GM23338 (cell line): Measurements from ENCODE around the gene MED13L. TPM values are rescaled to one million over a fixed set of nuclear protein-coding genes. Genes with fewer than 3 reads are reported as not detected.

Experiments
- CTCF ChIP-seq, 2 experiments: fragments of 200-600 bp in 1 of 2; sonication (generic) in 1 of 2; conservative IDR thresholded peaks; 2 replicates each; pipeline versions ENCODE4 v1.5.1 to v1.6.1; 2016 to 2017; ENCODE audit warnings: antibody characterized with exemption in 2 of 2, low read depth in 2 of 2, mild to moderate bottlenecking in 2 of 2, moderate library complexity in 1 of 2
- ETS1 ChIP-seq: IDR thresholded peaks from 2 replicates; pipeline ENCODE4 v1.6.1; 2016; ENCODE audit warnings: antibody characterized with exemption
- EZH2 ChIP-seq: fragments of 200-600 bp; sonication (generic); IDR thresholded peaks from one replicate; pipeline ENCODE4 v1.8.0; 2017; ENCODE audit warnings: antibody characterized with exemption, mild to moderate bottlenecking, low read depth; ENCODE audit not compliant: unreplicated experiment
- EZH2phosphoT487 ChIP-seq: fragments of 200-600 bp; sonication (generic); IDR thresholded peaks from one replicate; pipeline ENCODE4 v1.8.1; 2018; ENCODE audit warnings: antibody characterized with exemption; ENCODE audit not compliant: unreplicated experiment
- REST ChIP-seq: IDR thresholded peaks from one replicate; pipeline ENCODE4 v1.6.1; 2018; ENCODE audit warnings: antibody characterized with exemption; ENCODE audit not compliant: unreplicated experiment
- STAT1 ChIP-seq: IDR thresholded peaks from one replicate; pipeline ENCODE4 v1.6.1; 2016; ENCODE audit warnings: antibody characterized with exemption; ENCODE audit not compliant: unreplicated experiment
- ZNF462 ChIP-seq: fragments of 250-450 bp; sonication (Bioruptor Pico); IDR thresholded peaks from 2 replicates; pipeline ENCODE4 v1.5.0; 2020; ENCODE audit warnings: mild to moderate bottlenecking, moderate library complexity
- polyA plus RNA-seq: library from polyadenylated mRNA; unstranded; fragments of >200 nt; fragmentation: Nextera tagmentation; extraction: Ambion mirVana; gene quantifications from 2 replicates; pipeline ENCODE4 v1.2.1, GENCODE V29; 2016
- total RNA-seq: library from RNA; depleted of rRNA; stranded (reverse); fragments of >200 nt; shearing (Covaris generic); gene quantifications from 2 replicates; pipeline ENCODE4 v1.2.3, GENCODE V29; 2014

MED13L gene
- total and polyA plus RNA-seq, 2 experiments from 2014 or later: 20.9 to 73.6 TPM

GRCh38 chr12:116065606-116066005 lies 211.9 kb downstream of the MED13L start (continued):
- no peak for TF ChIP-seq ZNF462
- no peak for TF ChIP-seq EZH2phosphoT487
- TF ChIP-seq REST: no peak
- no peak for TF ChIP-seq ETS1
- no peak for TF ChIP-seq STAT1
- no peak for TF ChIP-seq EZH2
- TF ChIP-seq CTCF (conservative IDR thresholded peaks at IDR 0.05; ENCODE audit: low read depth in 2 of 2): no peak
